Smooth muscle cell of the brain vasculature (primary cell): Measurements from ENCODE around the gene AOAH.
A peak's percentile ranks its signal among the peaks of the same experiment; 100 is the strongest.
"Not testable (repeated sequence)": the region's sequence is repeated elsewhere in the genome, so short reads cannot be mapped to it uniquely, and the experiment has no call there.

Experiments used
- DNase-seq: peaks from one replicate; pipeline ENCODE4 v3.0.0-alpha.2; 2012; ENCODE audit warnings: low read depth, low spot score

AOAH gene

DNA sequence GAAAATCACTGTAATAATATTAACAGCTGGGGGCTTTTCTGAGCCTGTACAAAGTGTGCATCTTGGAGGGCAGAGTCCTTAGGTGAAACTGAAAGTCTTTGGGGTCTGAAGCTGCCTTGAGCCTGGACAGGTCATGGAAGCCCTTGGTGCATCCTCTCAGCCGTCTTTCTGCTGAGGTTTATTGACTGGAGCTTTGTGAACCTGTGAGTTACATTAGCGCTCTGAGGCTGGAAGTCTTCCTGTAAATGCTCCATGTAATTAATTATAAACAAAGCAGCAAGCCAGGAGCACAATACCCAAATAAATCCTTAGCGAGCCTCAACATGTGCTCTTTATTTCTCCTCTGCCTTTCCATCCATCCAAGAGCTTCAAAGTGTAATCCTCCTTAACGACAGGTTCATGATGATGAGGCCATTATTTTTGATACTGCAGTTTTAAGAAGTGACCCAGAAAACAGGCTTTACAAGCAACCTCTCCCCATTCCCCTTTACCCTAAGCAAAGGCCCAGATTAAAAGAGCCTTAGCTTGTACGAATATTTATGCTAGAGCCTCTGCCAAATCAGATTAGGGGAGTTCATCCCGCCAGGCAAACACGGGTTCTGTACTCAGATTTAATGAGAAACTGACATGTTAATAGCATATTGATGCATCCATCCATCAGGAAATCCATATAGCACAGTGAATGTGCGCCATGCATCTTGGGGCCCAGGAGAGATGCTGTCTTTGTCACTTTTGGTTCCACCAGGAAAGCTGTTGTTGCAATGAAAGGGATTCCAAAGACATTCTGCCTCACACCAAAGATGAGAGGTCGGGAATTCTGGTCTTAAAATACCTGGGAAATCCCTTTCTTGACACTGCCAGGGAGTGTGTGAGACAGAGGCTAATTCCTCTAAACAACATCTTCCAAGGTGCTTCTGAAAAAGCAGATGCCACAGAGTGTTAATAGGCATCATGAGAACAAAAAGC is 216.5 kb downstream of the AOAH start:
- DNase-seq, result no peak

DNA sequence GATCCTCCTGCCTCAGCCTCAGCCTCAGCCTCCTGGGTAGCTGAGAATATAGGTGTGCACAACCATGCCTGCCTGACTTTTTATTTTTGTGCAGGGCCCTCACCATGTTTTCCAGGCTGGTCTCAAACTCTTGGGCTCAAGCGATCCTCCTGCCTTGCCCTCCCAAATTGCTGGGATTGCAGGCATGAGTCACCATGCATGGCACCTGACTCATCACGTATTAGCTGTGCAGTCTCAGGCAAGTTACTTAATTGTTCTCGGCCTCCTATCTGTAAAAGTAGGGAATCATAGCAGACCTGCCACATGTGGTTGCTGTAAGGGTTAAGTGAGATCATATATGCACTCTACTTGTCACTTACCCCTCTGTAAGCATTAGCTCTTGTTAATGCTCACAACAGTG is 217.5 kb downstream of the AOAH start:
- DNase-seq, result no peak

DNA sequence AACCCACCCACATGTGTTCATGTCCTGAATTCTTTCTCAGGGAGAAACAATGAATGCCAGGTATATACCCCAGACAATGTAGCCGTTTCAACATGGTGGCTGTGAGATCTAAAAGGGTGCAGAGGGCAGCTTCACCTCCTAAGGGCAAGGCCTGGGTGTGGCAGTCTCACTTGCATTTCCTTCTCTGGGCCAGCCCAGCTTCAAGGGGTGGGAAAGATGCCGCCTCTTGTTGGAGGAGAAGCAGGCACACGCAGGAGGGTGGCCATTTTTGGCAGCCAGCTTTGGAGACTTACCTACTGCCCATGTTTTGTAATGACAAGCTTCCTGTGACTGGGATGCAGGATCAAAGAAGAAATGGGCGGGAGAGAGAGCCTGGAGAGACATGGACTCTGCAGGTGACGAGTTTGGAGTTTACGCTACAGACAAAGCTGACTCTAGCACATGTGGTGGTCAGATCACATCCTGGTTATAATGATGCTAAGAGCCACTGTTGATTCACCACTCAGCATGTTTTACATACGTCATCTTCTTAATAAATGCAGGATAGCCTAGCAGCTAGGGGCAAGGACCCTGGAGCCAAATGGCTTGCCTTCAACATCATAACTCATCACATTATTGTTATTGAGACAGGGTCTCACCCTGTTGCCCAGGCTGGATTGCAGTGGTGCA is 218.0 kb downstream of the AOAH start:
- DNase-seq, result no peak

DNA sequence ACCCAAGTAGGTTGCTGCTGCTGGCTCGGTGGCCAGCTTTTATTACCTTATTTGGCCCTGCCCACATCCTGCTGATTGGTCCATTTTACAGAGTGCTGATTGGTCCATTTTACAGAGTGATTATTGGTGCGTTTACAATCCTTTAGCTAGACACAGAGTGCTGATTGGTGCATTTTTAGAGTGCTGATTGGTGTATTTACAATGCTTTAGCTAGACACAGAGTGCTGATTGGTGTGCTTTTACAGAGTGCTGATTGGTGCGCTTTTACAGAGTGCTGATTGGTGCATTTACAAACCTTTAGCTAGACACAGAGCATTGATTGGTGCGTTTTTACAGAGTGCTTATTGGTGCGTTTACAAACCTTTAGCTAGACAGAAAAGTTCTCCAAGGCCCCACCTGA is 219.7 kb downstream of the AOAH start:
- DNase-seq, result not testable (repeated sequence)

DNA sequence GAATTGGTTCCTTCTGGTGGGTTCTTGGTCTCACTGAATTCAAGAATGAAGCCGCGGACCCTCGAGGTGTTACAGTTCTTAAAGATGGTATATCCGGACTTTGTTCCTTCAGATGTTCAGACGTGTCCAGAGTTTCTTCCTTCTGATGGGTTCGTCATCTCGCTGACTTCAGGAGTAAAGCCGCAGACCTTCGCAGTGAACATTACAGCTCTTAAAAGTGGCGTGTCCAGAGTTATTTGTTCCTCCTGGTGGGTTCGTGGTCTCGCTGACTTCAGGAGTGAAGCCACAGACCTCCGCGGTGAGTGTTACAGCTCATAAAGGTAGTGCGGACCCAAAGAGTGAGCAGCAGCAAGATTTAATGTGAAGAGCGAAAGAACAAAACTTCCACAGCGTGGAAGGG is 220.1 kb downstream of the AOAH start:
- DNase-seq, result not testable (repeated sequence)

DNA sequence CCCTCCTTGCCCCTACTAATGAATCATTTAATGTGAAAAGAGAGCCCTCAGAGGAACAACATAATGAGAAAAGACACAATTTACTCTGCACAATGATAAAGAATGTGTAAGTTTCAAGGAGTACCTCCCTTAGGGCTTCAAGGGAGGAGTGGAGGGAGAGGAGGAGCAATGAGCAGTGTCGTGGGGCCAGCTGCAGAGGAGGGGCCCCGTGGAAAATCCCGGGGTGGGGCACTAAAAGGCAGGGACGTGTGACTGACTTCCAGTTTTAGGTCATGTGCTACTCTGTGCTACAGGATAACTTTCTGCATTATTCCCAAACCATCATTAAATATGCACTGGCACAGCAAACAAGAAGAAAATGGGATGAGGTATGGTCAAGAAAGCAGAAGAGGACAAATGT is 226.5 kb downstream of the AOAH start:
- no peak for DNase-seq

DNA sequence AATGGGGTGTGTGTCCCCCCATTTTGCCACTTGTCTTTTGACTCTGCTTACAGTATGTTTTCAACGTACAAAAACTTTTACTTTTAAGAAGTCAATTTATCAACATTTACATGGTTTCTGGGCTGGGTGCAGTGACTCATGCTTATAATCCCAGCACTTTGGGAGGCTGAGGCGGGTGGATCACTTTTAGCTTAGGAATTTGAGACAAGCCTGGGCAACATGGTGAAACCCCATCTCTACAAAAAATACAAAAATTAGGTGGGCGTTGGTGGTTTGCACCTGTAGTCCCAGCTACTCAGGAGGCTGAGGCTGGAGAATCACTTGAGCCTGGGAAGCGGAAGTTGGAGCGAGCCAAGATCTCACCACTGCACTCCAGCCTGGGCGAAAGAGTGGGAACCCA is 227.1 kb downstream of the AOAH start:
- DNase-seq, result not testable (repeated sequence)

DNA sequence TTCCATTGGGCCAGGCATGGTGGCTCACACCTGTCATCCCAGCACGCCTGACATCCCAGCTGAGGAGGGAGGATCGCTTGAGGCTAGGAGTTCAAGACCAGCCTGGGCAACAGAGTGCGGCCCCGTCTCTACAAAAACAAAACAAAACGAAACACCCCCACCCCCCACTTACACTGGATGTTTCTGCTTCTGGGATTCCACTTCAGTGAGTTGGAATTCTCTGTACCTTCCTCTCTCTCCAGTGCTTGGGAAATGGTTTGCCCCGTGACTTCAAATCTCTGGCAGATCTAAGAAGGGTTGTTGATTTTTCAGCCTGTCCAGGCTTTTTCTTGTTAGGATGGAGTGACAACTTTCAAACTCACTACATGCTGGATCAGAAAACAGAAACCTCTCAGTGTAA is 227.7 kb downstream of the AOAH start:
- no peak for DNase-seq

DNA sequence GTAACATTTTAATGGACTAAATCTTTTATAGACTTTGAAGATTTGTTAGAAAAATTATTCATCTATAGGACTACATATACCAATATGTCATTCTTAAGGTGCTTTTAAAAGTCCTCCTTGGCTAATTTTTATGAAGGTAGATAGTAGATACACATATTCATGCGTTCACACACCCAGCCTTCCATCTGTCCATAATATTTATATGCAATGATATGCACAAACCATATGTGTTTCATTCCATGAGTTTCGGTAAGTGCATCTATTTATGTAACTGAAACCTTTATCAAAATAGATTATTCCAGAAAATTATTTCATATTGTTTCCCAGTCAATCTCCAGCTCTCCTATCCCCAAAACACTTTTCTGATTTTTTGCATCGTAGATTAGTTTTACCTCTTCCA is 233.0 kb downstream of the AOAH start:
- DNase-seq, result no peak

DNA sequence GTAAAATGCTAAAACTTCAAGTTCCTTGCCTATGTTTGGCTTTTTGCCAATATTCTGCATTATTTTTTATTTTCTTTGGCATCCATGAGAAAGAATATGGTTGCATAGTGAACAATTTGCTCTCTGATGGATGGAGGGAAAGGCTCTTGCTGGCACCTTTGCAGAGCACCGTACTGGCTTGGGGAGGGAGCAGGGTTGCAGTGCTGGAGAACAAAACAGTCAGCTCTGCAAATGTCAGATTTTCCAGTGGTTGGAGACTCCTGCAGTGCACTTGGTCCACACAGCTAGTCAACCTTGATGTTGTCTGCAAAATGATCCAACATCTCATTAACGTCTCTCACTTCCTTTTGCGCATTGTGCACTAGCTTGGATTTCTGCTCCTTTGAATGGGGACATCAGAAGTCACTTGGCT is 233.9 kb downstream of the AOAH start:
- DNase-seq, result no peak

DNA sequence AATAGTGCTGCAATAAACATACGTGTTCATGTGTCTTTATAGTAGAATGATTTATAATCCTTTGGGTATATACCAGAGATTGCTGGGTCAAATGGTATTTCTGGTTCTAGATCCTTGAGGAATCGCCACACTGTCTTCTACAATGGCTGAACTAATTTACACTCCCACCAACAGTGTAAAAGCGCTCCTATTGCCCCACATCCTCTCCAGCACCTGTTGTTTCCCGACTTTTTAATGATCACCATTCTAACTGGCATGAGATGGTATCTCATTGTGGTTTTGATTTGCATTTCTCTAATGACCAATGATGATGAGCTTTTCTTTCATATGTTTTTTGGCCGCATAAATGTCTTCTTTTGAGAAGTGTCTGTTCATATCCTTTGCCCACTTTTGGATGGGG is 235.6 kb downstream of the AOAH start:
- not testable (repeated sequence) for DNase-seq

DNA sequence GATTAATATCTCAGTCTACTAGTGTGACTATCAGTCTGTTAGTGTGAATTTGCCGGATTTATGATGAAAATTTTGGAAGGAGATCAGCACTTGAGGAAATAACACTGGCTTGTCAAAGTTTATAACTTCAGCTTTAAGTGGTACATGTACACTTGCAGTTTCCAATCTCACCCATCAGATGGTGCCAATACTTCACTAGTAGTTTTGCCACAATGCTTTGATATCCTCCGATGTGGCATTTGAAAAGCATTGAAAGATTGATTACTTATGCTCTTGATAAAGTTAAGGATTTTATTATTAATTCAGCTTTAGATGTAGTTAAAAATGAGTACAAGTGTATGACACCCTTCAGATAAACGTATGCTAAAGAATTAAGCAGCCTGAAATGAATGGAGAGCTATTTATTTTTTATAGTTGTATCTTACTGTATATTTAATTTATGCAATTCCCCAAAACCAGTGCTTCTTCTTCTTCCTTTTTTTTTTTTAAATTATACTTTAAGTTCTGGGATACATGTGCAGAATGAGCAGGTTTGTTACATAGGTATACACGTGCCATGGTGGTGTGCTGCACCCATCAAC is 236.4 kb downstream of the AOAH start:
- peak; percentile 47 for DNase-seq

DNA sequence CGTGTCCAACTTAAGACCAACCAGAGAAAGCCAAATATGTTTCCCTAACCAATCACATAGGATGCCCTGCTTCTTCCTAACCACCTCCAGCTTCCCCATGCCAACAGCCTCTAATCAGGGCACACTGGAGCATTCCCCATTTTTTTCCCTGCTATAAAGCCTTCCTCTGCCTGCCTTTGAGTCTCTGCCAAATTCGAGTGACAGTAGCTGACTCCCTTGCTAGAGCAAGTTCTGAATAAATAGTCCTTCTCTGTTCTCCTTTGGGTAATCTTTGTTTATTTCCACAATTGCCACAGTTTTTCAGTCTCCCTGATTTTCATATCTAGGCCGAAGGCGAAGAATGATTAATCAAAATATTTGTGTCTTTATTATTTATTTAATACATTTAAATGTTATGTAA is 238.0 kb downstream of the AOAH start:
- DNase-seq, result no peak

DNA sequence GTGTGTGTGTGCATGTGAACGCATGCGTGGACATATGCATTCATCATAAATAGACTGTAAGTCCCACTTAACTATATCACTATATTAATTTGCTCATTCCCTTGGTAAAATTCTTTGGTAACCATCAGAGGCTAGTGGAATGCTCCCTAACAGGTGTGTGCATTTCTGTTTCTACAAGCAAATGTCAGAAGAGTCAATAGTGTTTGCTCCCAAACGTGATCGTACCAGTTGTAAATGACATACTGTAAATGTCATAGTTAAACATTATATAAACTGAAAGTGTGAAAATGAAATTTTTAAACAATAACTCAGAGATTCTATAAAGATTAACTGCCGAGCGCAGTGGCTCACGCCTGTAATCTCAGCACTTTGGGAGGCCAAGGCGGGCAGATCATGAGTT is 240.0 kb downstream of the AOAH start:
- DNase-seq, result no peak

DNA sequence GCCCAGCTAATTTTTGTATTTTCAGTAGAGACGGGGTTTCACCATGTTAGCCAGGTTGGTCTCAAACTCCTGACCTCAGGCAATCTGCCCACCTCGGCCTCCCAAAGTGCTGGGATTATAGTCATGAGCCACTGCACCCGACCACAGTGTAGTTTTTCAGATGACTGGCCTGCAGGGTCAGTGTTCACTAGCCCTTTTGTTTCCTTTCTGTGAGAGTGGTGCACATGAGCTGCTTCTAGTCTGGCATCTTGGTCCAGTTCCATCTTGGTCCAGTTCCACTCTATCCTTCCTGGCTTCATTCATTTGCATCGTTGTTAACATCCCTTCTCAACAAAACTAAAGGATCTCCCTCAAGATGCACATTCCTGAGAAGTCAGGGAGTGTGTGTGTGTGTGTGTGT is 240.4 kb downstream of the AOAH start:
- DNase-seq, result not testable (repeated sequence)

DNA sequence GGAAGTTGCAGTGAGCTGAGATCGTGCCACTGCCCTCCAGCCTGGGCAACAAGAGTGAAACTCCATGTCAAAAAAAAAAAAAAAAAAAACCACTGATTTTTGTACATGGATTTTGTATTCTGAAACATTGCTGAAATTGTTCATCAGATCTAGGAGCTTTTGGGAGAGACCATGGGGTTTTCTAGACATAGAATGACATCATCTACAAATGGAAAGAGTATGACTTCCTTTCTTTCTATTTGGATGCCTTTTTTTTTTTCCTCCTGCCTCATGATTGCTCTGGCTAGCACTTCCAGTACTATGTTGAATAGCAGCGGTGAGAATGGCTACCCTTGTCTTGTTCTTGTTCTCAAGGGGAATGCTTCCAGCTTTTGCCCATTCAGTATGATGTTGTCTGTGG is 245.5 kb downstream of the AOAH start:
- DNase-seq, result no peak

DNA sequence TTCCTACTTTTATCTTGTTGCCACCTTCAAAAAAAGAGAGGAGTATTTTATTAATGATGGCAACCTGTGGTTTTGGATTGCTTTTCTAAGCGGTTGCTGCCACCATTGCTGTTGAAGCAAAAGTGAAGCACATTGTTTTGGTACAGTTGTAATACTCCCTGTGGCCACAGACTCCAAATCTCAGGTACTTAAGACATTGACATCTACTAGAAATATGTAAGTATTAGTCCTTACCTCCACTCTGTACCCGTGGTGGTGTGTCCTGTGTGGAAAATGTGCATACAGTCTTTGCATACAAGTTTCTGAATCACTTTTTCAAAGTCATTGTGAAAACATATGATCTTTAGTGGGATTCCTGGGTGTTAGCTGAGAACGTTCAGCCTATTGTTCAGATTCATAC is 248.9 kb downstream of the AOAH start:
- DNase-seq, result no peak

DNA sequence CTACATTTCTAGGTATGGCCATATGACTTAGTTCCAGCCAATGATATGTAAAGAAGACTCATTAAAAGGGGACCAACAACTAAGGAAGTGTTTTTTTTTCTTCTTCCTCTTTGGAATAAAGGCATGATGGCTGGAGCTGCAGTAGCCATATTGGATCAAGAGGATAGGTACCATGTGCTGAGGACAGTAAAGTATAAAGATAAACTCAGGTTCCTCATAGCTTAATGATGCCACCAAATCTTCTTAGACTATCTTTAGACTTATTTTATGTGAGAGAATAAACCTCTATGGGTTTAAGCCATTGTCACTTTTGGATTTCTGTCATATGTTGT is 249.3 kb downstream of the AOAH start:
- DNase-seq, result no peak

DNA sequence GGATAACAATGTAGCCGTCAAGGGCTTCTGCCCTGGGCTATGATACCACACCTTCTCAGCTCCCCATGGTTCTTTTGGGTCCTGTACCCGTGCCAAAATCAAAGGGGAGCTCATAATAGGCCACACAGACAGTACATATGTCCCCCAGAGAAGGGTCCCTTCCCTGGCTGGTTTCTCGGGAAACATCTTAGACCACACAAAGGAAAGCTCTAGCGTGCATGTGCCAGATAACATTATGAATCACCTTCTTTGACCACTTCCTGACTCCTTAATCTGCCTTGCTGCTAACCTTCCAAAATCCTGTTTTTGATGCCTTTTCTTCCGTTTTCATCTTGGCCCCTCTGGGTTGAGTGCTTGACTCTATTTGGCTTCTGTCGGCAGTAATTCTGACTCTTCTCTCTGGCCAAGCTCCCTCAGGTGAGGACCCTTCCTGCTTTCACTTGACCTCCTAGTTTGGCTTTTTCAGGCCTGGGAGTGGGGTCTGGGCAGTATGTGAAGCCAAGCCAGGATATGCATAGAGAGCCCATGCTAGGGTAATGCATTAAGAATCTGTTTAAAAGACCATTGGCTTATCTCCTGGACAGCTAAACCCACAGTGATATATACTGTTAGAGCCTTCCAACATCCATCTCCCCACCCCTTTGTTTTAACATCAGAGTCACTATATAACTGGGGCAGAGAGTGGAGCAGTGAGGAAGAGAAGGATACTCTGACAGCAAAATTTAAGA is 249.8 kb downstream of the AOAH start:
- no peak for DNase-seq

DNA sequence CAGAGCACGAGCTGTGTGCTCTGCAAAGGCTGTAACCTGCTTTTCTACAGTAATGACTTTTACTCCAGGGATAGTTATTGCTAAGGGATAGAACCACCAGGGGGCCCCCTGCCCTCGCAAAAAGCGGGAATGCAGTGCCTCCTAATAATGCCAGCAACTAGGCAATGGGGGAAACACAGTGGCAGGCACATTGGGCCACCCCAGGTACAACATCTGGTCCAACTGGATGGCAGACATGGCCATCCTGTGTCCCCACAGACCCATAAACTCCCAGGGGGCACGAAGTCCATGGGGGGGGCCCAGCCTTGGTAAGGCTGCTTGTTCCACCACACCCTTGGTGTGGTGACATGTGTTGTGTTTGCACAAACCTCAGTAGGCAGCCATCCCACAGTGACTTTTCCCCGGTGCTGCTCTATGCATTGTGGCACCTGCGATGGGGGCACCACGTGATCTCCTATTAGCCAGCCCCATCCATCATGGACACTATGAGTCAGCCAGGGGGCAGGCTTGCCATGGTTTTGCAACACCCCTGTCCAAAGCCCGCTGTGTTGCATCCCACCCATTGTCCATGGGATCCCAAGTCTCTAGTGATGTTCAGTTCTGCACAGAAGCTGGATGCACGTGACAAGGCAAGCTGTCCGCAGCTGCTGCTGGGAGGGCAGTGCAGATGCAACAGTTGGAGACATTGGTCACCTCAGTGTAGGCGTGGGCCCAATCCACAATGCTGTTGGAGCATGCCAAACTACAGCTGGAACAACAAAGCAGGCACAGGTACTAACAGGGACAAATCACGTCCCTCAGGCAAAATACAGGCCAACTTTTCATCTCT is 250.6 kb downstream of the AOAH start:
- DNase-seq, result no peak

DNA sequence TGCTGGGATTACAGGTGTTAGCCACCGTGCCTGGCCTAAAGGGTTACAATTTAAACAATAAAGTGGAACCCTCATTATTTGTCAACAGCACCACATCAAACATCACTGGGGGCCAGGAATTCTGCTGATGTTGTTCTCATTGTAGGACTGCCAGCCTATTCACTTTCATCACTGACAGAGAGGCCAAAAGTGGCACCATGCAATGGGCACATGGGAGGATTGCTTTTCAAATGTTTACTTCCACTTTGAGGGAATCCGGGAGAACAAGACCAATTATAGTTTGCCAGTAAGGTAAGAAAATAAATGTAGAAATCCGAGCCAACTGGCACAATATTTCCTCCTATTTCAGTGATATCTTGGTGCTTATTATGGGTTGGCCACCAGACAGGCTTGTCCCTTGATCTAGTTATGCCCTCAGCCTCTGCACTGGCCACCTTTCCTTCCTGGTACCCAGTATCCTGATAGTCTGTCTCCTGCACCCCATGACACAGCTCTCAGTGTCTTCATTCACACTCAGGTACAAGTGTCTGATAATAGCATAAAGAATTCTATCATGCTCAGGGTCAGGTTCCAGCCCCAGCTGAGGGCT is 252.1 kb downstream of the AOAH start:
- no peak for DNase-seq
